Karpas-422 (cell line): ENCODE data around the gene CBY3. TPM values are rescaled to one million over a fixed set of nuclear protein-coding genes. Genes with fewer than 3 reads are reported as not detected.
"Not testable (repeated sequence)": the region's sequence is repeated elsewhere in the genome, so short reads cannot be mapped to it uniquely, and the experiment has no call there.

Source experiments
- DNase-seq: peaks from one replicate; pipeline ENCODE4 v3.0.0-alpha.2; 2015
- H2AFZ ChIP-seq: fragments of 200-600 bp; sonication (generic); 2 replicates; pipeline ENCODE4 v1.6.1; 2014; ENCODE audit warnings: antibody characterized with exemption, low read length, mixed read lengths
- H3K27ac ChIP-seq: fragments of 200-600 bp; sonication (generic); 2 replicates; pipeline ENCODE4 v1.5.1; 2014; ENCODE audit warnings: mild to moderate bottlenecking, low read length, moderate library complexity
- H3K27me3 ChIP-seq: fragments of 200-600 bp; sonication (generic); 2 replicates; pipeline ENCODE4 v1.6.1; 2014; ENCODE audit warnings: low read length, mixed read lengths
- H3K36me3 ChIP-seq: fragments of 200-600 bp; sonication (generic); 2 replicates; pipeline ENCODE4 v1.6.1; 2014; ENCODE audit warnings: low read length, mixed read lengths; ENCODE audit not compliant: insufficient read depth
- H3K4me1 ChIP-seq: fragments of 200-600 bp; sonication (generic); 2 replicates; pipeline ENCODE4 v1.6.1; 2014; ENCODE audit warnings: mild to moderate bottlenecking, low read length, mixed read lengths
- H3K4me2 ChIP-seq: fragments of 200-600 bp; sonication (generic); 2 replicates; pipeline ENCODE4 v1.6.1; 2014; ENCODE audit warnings: low read length, low read depth, mild to moderate bottlenecking; ENCODE audit not compliant: poor library complexity, severe bottlenecking
- H3K4me3 ChIP-seq: fragments of 200-600 bp; sonication (generic); 2 replicates; pipeline ENCODE4 v1.5.1; 2014; ENCODE audit warnings: mild to moderate bottlenecking, antibody characterized with exemption, low read length, mixed read lengths
- H3K79me2 ChIP-seq: fragments of 200-600 bp; sonication (generic); 2 replicates; pipeline ENCODE4 v1.6.1; 2014; ENCODE audit warnings: mild to moderate bottlenecking, low read length, mixed read lengths
- H3K9ac ChIP-seq: fragments of 200-600 bp; sonication (generic); 2 replicates; pipeline ENCODE4 v1.6.0; 2014; ENCODE audit warnings: low read length
- H3K9me2 ChIP-seq: fragments of 200-600 bp; sonication (generic), shearing (Covaris generic); replicated peaks from 2 replicates; pipeline ENCODE4 v1.6.0; 2014; ENCODE audit warnings: mild to moderate bottlenecking, low read length, moderate library complexity; ENCODE audit not compliant: insufficient read depth
- H3K9me3 ChIP-seq: fragments of 300-700, 200-600 bp; sonication (generic); 2 replicates; pipeline ENCODE4 v1.6.1; 2014; ENCODE audit warnings: low read length, mixed read lengths
- H4K20me1 ChIP-seq: fragments of 200-600 bp; sonication (generic); 2 replicates; pipeline ENCODE4 v1.6.1; 2014; ENCODE audit warnings: mild to moderate bottlenecking, antibody characterized with exemption, low read length, low read depth; ENCODE audit not compliant: insufficient read depth
- total RNA-seq: library from RNA; depleted of rRNA; stranded (reverse); fragments of >200 nt; shearing (Covaris generic); gene quantifications from 2 replicates; pipeline ENCODE4 v1.2.3, GENCODE V29; 2014; ENCODE audit warnings: low replicate concordance

The CBY3 gene
- total RNA-seq, 1 experiment from 2014 or later = not detected

- H3K9me3 ChIP-seq = no peaks in the 10 kb centered on the region
- H4K20me1 ChIP-seq = peaks cover 19% of the 10 kb centered on the region; the same call in 1 of the 2 replicates
- no peaks in the 10 kb centered on the region for H3K27me3 ChIP-seq
- H3K79me2 ChIP-seq = peaks cover 65% of the 10 kb centered on the region
- peaks cover 20% of the 10 kb centered on the region for H3K4me1 ChIP-seq
- no peak for DNase-seq
- peak overlapping the region; percentile 84 for H3K4me3 ChIP-seq
- H3K9me2 ChIP-seq = no peaks in the 10 kb centered on the region
- H2AFZ ChIP-seq = no peak overlapping the region
- H3K4me2 ChIP-seq = peak overlapping the region; percentile 83
- no peak overlapping the region for H3K27ac ChIP-seq
- H3K9ac ChIP-seq = peak overlapping the region; percentile 99
- H3K36me3 ChIP-seq = peaks cover 28% of the 10 kb centered on the region
These were observed 19.6 kb upstream of the CBY3 start for GRCh38 chr5:179700401-179700918.

GRCh38 chr5:179699616-179700237 lies 18.9 kb upstream of the CBY3 start:
- Histone ChIP-seq H3K4me2 (peak overlapping the region; percentile 83), H3K4me3 (peak overlapping the region; percentile 84), H3K27me3 (no peaks in the 10 kb centered on the region), H2AFZ (no peak overlapping the region), H3K9me2 (no peaks in the 10 kb centered on the region), H3K36me3 (peaks cover 27% of the 10 kb centered on the region), H4K20me1 (peaks cover 19% of the 10 kb centered on the region; the same call in 1 of the 2 replicates), H3K4me1 (peaks cover 20% of the 10 kb centered on the region), H3K9me3 (no peaks in the 10 kb centered on the region), H3K79me2 (peaks cover 58% of the 10 kb centered on the region), H3K27ac (peak overlapping the region; percentile 60), H3K9ac (peak overlapping the region; percentile 99)
- DNase-seq = peak; percentile 64

GRCh38 chr5:179698935-179699615 lies 18.2 kb upstream of the CBY3 start, which contains the start of gene CANX:
Gene CANX (plus strand): TSS chr5:179698967. CDS start chr5:179705682, 6,715 bp downstream.
- H3K27me3 ChIP-seq = no peaks in the 10 kb centered on the region
- DNase-seq = no peak
- H3K9me2 ChIP-seq = no peaks in the 10 kb centered on the region
- peaks cover 18% of the 10 kb centered on the region; the same call in 1 of the 2 replicates for H4K20me1 ChIP-seq
- peak within 1 kb of the TSS; percentile 76 for H3K27ac ChIP-seq
- H3K9ac ChIP-seq = peak within 1 kb of the TSS; percentile 99
- peaks cover 53% of the 10 kb centered on the region for H3K79me2 ChIP-seq
- peaks cover 20% of the 10 kb centered on the region for H3K4me1 ChIP-seq
- peak within 1 kb of the TSS; percentile 84 for H3K4me3 ChIP-seq
- H3K4me2 ChIP-seq = peak within 1 kb of the TSS; percentile 83
- peaks cover 27% of the 10 kb centered on the region for H3K36me3 ChIP-seq
- H3K9me3 ChIP-seq = no peaks in the 10 kb centered on the region
- peak within 1 kb of the TSS; percentile 25 for H2AFZ ChIP-seq

GRCh38 chr5:179697993-179698934 lies 17.4 kb upstream of the CBY3 start:
- peaks cover 22% of the 10 kb centered on the region for H3K36me3 ChIP-seq
- peak overlapping the region; percentile 76 for H3K27ac ChIP-seq
- peak overlapping the region; percentile 99 for H3K9ac ChIP-seq
- peak overlapping the region; percentile 84 for H3K4me3 ChIP-seq
- peaks cover 12% of the 10 kb centered on the region; the same call in 1 of the 2 replicates for H4K20me1 ChIP-seq
- H3K9me3 ChIP-seq = no peaks in the 10 kb centered on the region
- H3K4me2 ChIP-seq = peak overlapping the region; percentile 83
- peaks cover 20% of the 10 kb centered on the region for H3K4me1 ChIP-seq
- H3K27me3 ChIP-seq = no peaks in the 10 kb centered on the region
- H3K79me2 ChIP-seq = peaks cover 45% of the 10 kb centered on the region
- no peaks in the 10 kb centered on the region for H3K9me2 ChIP-seq
- H2AFZ ChIP-seq = peak overlapping the region; percentile 25
- DNase-seq = peak; percentile 100

GRCh38 chr5:179697543-179697942 lies 16.7 kb upstream of the CBY3 start:
- H3K9ac ChIP-seq = peak overlapping the region; percentile 78
- H4K20me1 ChIP-seq = peaks cover 12% of the 10 kb centered on the region; the same call in 1 of the 2 replicates
- H3K9me3 ChIP-seq, H3K9me2 ChIP-seq, DNase-seq, H3K27me3 ChIP-seq: not testable (repeated sequence)
- peak overlapping the region; percentile 25 for H2AFZ ChIP-seq
- peak overlapping the region; percentile 72 for H3K4me3 ChIP-seq
- H3K4me1 ChIP-seq = peaks cover 20% of the 10 kb centered on the region
- peak overlapping the region; percentile 83 for H3K4me2 ChIP-seq
- peaks cover 17% of the 10 kb centered on the region for H3K36me3 ChIP-seq
- H3K79me2 ChIP-seq = peaks cover 38% of the 10 kb centered on the region
- peak overlapping the region; percentile 76 for H3K27ac ChIP-seq

- H3K36me3 ChIP-seq = peaks cover 12% of the 10 kb centered on the region
- H3K9me3 ChIP-seq = no peaks in the 10 kb centered on the region
- peaks cover 34% of the 10 kb centered on the region for H3K79me2 ChIP-seq
- H3K4me1 ChIP-seq = peaks cover 20% of the 10 kb centered on the region
- no peak for DNase-seq
- H3K27me3 ChIP-seq = no peaks in the 10 kb centered on the region
- H3K9me2 ChIP-seq = no peaks in the 10 kb centered on the region
- H3K27ac ChIP-seq = no peak overlapping the region
- peak overlapping the region; percentile 78; the same call in 1 of the 2 replicates for H3K9ac ChIP-seq
- H3K4me2 ChIP-seq = peak overlapping the region; percentile 83
- peak overlapping the region; percentile 72; the same call in 1 of the 2 replicates for H3K4me3 ChIP-seq
- H2AFZ ChIP-seq = no peak overlapping the region
- peaks cover 12% of the 10 kb centered on the region; the same call in 1 of the 2 replicates for H4K20me1 ChIP-seq
These were observed 16.3 kb upstream of the CBY3 start for GRCh38 chr5:179697108-179697507.

GRCh38 chr5:179696603-179697002 lies 15.8 kb upstream of the CBY3 start:
- Histone ChIP-seq H2AFZ (no peak overlapping the region), H3K36me3 (peaks cover 8% of the 10 kb centered on the region), H3K79me2 (peaks cover 29% of the 10 kb centered on the region), H3K4me3 (no peak overlapping the region), H3K9ac (no peak overlapping the region), H3K4me1 (peaks cover 20% of the 10 kb centered on the region), H3K4me2 (no peak overlapping the region), H3K9me3 (no peaks in the 10 kb centered on the region), H3K9me2 (no peaks in the 10 kb centered on the region), H4K20me1 (peaks cover 12% of the 10 kb centered on the region; the same call in 1 of the 2 replicates), H3K27me3 (no peaks in the 10 kb centered on the region), H3K27ac (no peak overlapping the region)
- DNase-seq = no peak
